Measurements from ENCODE around the gene USP13. TPM values are rescaled to one million over a fixed set of nuclear protein-coding genes. Genes with fewer than 3 reads are reported as not detected.

Gene USP13
- total RNA-seq, 2 experiments from 2014 or later = 4.3 to 4.8 TPM

GRCh38 chr3:179671747-179672242 is 19.0 kb downstream of the USP13 start:
- H3K36me3 ChIP-seq (ENCODE audit: insufficient read depth, low read length) = no peaks in the 10 kb centered on the region
- H3K27ac ChIP-seq (ENCODE audit: low read depth in 1 of 2, low read length in 2 of 2) = no peak overlapping the region
- POLR2A ChIA-PET = no interaction called here
- CTCF ChIA-PET = interaction anchor here (0.5 to 1.7 kb wide), 2 partner anchors 22 to 92 kb away, joined by 3 to 5 read pairs; no protein-coding TSS in a partner anchor
- no peaks in the 10 kb centered on the region for H3K9me3 ChIP-seq (ENCODE audit: control insufficient read depth in 1 of 2, insufficient read depth in 1 of 2, low read length in 2 of 2)
- no peaks in the 10 kb centered on the region for H3K27me3 Mint-ChIP-seq
- H3K27me3 ChIP-seq (ENCODE audit: control insufficient read depth in 1 of 2, insufficient read depth in 2 of 2, low read length in 2 of 2) = no peaks in the 10 kb centered on the region
- intact Hi-C loops (cut with DNase I, micrococcal nuclease) = no loop called here
- no peak overlapping the region for H3K4me3 Mint-ChIP-seq
- H3K9me3 Mint-ChIP-seq = no peaks in the 10 kb centered on the region
- peaks cover 12% of the 10 kb centered on the region for H3K4me1 Mint-ChIP-seq (ENCODE audit: low read depth)
- no peak overlapping the region for H3K27ac Mint-ChIP-seq
- H3K4me3 ChIP-seq (ENCODE audit: low read length) = no peak overlapping the region
- TF ChIP-seq, protein P1, sequence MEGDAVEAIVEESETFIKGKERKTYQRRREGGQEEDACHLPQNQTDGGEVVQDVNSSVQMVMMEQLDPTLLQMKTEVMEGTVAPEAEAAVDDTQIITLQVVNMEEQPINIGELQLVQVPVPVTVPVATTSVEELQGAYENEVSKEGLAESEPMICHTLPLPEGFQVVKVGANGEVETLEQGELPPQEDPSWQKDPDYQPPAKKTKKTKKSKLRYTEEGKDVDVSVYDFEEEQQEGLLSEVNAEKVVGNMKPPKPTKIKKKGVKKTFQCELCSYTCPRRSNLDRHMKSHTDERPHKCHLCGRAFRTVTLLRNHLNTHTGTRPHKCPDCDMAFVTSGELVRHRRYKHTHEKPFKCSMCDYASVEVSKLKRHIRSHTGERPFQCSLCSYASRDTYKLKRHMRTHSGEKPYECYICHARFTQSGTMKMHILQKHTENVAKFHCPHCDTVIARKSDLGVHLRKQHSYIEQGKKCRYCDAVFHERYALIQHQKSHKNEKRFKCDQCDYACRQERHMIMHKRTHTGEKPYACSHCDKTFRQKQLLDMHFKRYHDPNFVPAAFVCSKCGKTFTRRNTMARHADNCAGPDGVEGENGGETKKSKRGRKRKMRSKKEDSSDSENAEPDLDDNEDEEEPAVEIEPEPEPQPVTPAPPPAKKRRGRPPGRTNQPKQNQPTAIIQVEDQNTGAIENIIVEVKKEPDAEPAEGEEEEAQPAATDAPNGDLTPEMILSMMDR (IDR thresholded peaks at IDR 0.05) = no peak
- DNase-seq (no peak), ATAC-seq (ENCODE audit: poor library complexity) (no peak)
- H3K4me1 ChIP-seq (ENCODE audit: insufficient read depth, low read length) = no peaks in the 10 kb centered on the region
- H3K36me3 Mint-ChIP-seq (ENCODE audit: low read depth) = no peaks in the 10 kb centered on the region

DNA sequence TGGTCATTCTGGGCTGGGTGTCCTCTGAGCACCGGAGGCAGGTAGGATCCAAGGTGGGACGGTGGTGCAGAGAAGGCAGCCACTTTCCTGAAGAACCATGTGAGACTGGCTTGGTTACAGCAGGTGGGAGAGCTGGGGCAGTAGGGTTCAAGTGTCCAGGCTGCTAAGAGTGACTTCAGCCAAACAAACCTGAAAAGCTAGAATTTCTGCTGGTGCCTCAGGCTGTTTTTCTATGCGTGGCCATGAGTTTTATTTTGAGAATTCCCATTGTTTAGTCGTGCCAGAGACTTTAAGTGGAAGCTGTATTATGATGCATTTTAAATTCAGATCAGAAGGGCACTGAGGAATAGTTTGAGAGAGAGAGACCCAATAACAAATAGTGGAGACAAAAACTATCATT is 20.1 kb downstream of the USP13 start:
- no peak overlapping the region for H3K27ac Mint-ChIP-seq
- peaks cover 12% of the 10 kb centered on the region for H3K4me1 Mint-ChIP-seq (ENCODE audit: low read depth)
- H3K4me3 ChIP-seq (ENCODE audit: low read length) = no peak overlapping the region
- H3K4me3 Mint-ChIP-seq = no peak overlapping the region
- ChIA-PET POLR2A (no interaction called here), CTCF (interaction anchor here (0.7 to 1.7 kb wide), 2 partner anchors 22 to 23 kb away, joined by 3 to 5 read pairs; no protein-coding TSS in a partner anchor)
- no peaks in the 10 kb centered on the region for H3K4me1 ChIP-seq (ENCODE audit: insufficient read depth, low read length)
- DNase-seq (no peak), ATAC-seq (ENCODE audit: poor library complexity) (no peak)
- intact Hi-C loops (cut with DNase I, micrococcal nuclease) = no loop called here
- no peaks in the 10 kb centered on the region for H3K9me3 ChIP-seq (ENCODE audit: control insufficient read depth in 1 of 2, insufficient read depth in 1 of 2, low read length in 2 of 2)
- no peaks in the 10 kb centered on the region for H3K27me3 ChIP-seq (ENCODE audit: control insufficient read depth in 1 of 2, insufficient read depth in 2 of 2, low read length in 2 of 2)
- H3K9me3 Mint-ChIP-seq = no peaks in the 10 kb centered on the region
- no peaks in the 10 kb centered on the region for H3K36me3 Mint-ChIP-seq (ENCODE audit: low read depth)
- no peaks in the 10 kb centered on the region for H3K27me3 Mint-ChIP-seq
- H3K36me3 ChIP-seq (ENCODE audit: insufficient read depth, low read length) = no peaks in the 10 kb centered on the region
- no peak overlapping the region for H3K27ac ChIP-seq (ENCODE audit: low read depth in 1 of 2, low read length in 2 of 2)
- TF ChIP-seq, protein P1 (IDR thresholded peaks at IDR 0.05) = no peak

DNA sequence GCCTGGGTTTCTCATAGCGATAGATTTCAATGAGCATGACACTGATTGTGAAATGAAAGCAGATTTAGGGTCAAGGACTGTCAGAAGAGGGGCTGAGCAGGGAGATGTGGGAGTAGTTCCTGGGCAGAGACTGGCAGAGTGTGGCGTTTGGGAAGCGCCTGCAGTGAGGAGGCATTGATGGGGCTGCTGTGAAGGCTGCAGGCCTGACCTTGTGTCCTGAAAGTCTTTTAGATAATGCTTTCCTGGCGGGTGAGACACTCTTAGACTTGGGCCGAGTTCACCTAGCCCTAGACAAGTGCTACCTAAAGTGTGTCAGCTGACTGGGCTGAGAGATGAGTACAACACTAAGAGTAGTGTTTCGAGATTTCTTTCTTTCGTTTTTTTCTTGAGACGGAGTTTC is 20.7 kb downstream of the USP13 start:
- H3K27ac Mint-ChIP-seq = no peak overlapping the region
- ATAC-seq (ENCODE audit: poor library complexity) = no peak
- no peak overlapping the region for H3K27ac ChIP-seq (ENCODE audit: low read depth in 1 of 2, low read length in 2 of 2)
- H3K4me1 ChIP-seq (ENCODE audit: insufficient read depth, low read length) = no peaks in the 10 kb centered on the region
- no peaks in the 10 kb centered on the region for H3K9me3 Mint-ChIP-seq
- intact Hi-C loops (cut with DNase I, micrococcal nuclease) = no loop called here
- H3K36me3 ChIP-seq (ENCODE audit: insufficient read depth, low read length) = no peaks in the 10 kb centered on the region
- H3K36me3 Mint-ChIP-seq (ENCODE audit: low read depth) = no peaks in the 10 kb centered on the region
- no peaks in the 10 kb centered on the region for H3K27me3 ChIP-seq (ENCODE audit: control insufficient read depth in 1 of 2, insufficient read depth in 2 of 2, low read length in 2 of 2)
- no peak overlapping the region for H3K4me3 ChIP-seq (ENCODE audit: low read length)
- ChIA-PET POLR2A (no interaction called here), CTCF (interaction anchor here (0.6 to 1.7 kb wide), 2 partner anchors 24 to 105 kb away, joined by 3 to 5 read pairs; no protein-coding TSS in a partner anchor)
- H3K27me3 Mint-ChIP-seq = no peaks in the 10 kb centered on the region
- peaks cover 8% of the 10 kb centered on the region for H3K4me1 Mint-ChIP-seq (ENCODE audit: low read depth)
- TF ChIP-seq, protein P1 (IDR thresholded peaks at IDR 0.05) = no peak
- no peak overlapping the region for H3K4me3 Mint-ChIP-seq
- no peaks in the 10 kb centered on the region for H3K9me3 ChIP-seq (ENCODE audit: control insufficient read depth in 1 of 2, insufficient read depth in 1 of 2, low read length in 2 of 2)
- no peak for DNase-seq

All from CD4-positive, alpha-beta T cell (primary cell).